Endothelial cell of umbilical vein (primary cell): ENCODE measurements around the gene MAP4K2. TPM values are rescaled to one million over a fixed set of nuclear protein-coding genes. Genes with fewer than 3 reads are reported as not detected.

Experiments
- BruUV-seq: library from RNA; stranded (reverse); fragments of 400-500 nt; replicated peaks from 2 replicates; lab custom pipeline; 2021; lab: Mats Ljungman, UMichigan
- CTCF ChIA-PET: fragments of 300-600, 350-600 bp; sonication (Branson Sonifier 250); formaldehyde crosslinking; loops from one replicate; lab custom pipeline; 2021; ENCODE audit warnings: antibody characterized with exemption, inconsistent platforms; lab: Charles Lee
- POLR2A ChIA-PET: fragments of 300-600, 350-600 bp; sonication (Branson Sonifier 250); formaldehyde crosslinking; loops from one replicate; lab custom pipeline; 2021; ENCODE audit warnings: antibody characterized with exemption, inconsistent platforms; lab: Charles Lee
- DNase-seq: peaks from one replicate; pipeline ENCODE4 v3.0.0-alpha.2; 2011; ENCODE audit warnings: low read depth, low spot score
- FAIRE-seq: peaks from 2 replicates; lab custom pipeline; 2011; peaks lifted over from hg19 to GRCh38; lab: Jason Lieb, UNC
- H2AFZ ChIP-seq: 2 replicates; pipeline ENCODE4 v1.6.0; 2012; ENCODE audit warnings: low read depth, low read length, control low read depth, inconsistent platforms
- H3K27ac ChIP-seq: 2 replicates; pipeline ENCODE4 v1.5.1; 2011; ENCODE audit warnings: low read depth, mild to moderate bottlenecking, control low read depth, low read length, moderate library complexity; ENCODE audit not compliant: insufficient read depth
- H3K27me3 ChIP-seq, 2 experiments: 2 replicates each; pipeline versions ENCODE4 v1.6.0 to v1.6.1; 2011; ENCODE audit warnings: low read length in 2 of 2, mixed read lengths in 1 of 2; ENCODE audit not compliant: control insufficient read depth in 2 of 2, insufficient read depth in 2 of 2
- H3K36me3 ChIP-seq, 2 experiments: 2 replicates in 1 of 2; 3 replicates in 1 of 2; pipeline ENCODE4 v1.5.1; 2011; ENCODE audit warnings: low read length in 2 of 2, mild to moderate bottlenecking in 1 of 2, moderate library complexity in 1 of 2; ENCODE audit not compliant: control insufficient read depth in 2 of 2, insufficient read depth in 2 of 2; ENCODE audit errors: extremely low read depth in 1 of 2
- H3K4me1 ChIP-seq: 3 replicates; pipeline ENCODE4 v1.5.1; 2011; ENCODE audit warnings: mild to moderate bottlenecking, low read length; ENCODE audit not compliant: control insufficient read depth, insufficient read depth; ENCODE audit errors: extremely low read depth
- H3K4me2 ChIP-seq: 2 replicates; pipeline ENCODE4 v1.6.1; 2011; ENCODE audit warnings: low read length, control low read depth, mixed read lengths; ENCODE audit not compliant: insufficient read depth
- H3K4me3 ChIP-seq, 3 experiments: fragments of 200-600 bp in 1 of 3; sonication (generic), shearing (Covaris generic) in 1 of 3; replicated peaks in 1 of 3; 2 replicates each; pipeline ENCODE4 v1.5.1; 2011 to 2016; ENCODE audit warnings: control low read depth in 3 of 3, low read length in 3 of 3, mild to moderate bottlenecking in 2 of 3, inconsistent platforms in 1 of 3, low read depth in 1 of 3, moderate library complexity in 1 of 3; ENCODE audit not compliant: insufficient read depth in 1 of 3
- H3K79me2 ChIP-seq: 2 replicates; pipeline ENCODE4 v1.6.0; 2012; ENCODE audit warnings: low read length, inconsistent platforms; ENCODE audit not compliant: control insufficient read depth, insufficient read depth
- H3K9ac ChIP-seq: replicated peaks from 2 replicates; pipeline ENCODE3; 2011; ENCODE audit warnings: low read length, control low read depth; ENCODE audit not compliant: insufficient read depth; ENCODE audit errors: extremely low read depth
- H3K9me1 ChIP-seq: replicated peaks from 3 replicates; pipeline ENCODE4 v1.6.0; 2011; ENCODE audit warnings: mild to moderate bottlenecking, low read length; ENCODE audit not compliant: control insufficient read depth, insufficient read depth; ENCODE audit errors: extremely low read depth
- H3K9me3 ChIP-seq: replicated peaks from 2 replicates; pipeline ENCODE4 v1.5.1; 2012; ENCODE audit warnings: low read length, inconsistent platforms; ENCODE audit not compliant: control insufficient read depth, insufficient read depth
- H4K20me1 ChIP-seq: replicated peaks from 2 replicates; pipeline ENCODE3; 2011; ENCODE audit warnings: mild to moderate bottlenecking, low read length; ENCODE audit not compliant: control insufficient read depth, insufficient read depth; ENCODE audit errors: extremely low read depth
- CTCF ChIP-seq, 2 donors: IDR thresholded peaks; 1 replicate in 1 of 2; 2 replicates in 1 of 2; pipeline ENCODE4 v1.5.1; 2011; ENCODE audit warnings: low read length in 2 of 2, mild to moderate bottlenecking in 2 of 2, moderate library complexity in 2 of 2, control low read depth in 1 of 2, inconsistent platforms in 1 of 2, low read depth in 1 of 2; ENCODE audit not compliant: insufficient read depth in 1 of 2; ENCODE audit errors: extremely low read depth in 1 of 2
- JUN ChIP-seq: IDR thresholded peaks from 2 replicates; pipeline ENCODE4 v1.6.1; 2011; ENCODE audit warnings: borderline replicate concordance, low read depth; ENCODE audit not compliant: insufficient read length, insufficient read depth
- POLR2A ChIP-seq: IDR thresholded peaks from 2 replicates; pipeline ENCODE4 v1.6.1; 2012; ENCODE audit warnings: low read depth, mild to moderate bottlenecking, control low read depth, low read length
- POLR2AphosphoS5 ChIP-seq: IDR thresholded peaks from 2 replicates; pipeline ENCODE4 v1.6.1; 2012; ENCODE audit warnings: low read depth, mild to moderate bottlenecking, control low read depth, low read length, moderate library complexity; ENCODE audit not compliant: insufficient read depth
- dilution Hi-C: fragments of 300-500 bp; cut with MboI; formaldehyde crosslinking; loops from one replicate; pipeline ENCODE4 v1.15.0; 2019; ENCODE audit warnings: low sequenced_read_pairs; ENCODE audit not compliant: extremely low pct_ligation_motif_present
- intact Hi-C: fragments of 100-400 bp; cut with micrococcal nuclease; formaldehyde crosslinking; loops from one replicate; pipeline ENCODE4 v1.10.0; 2022
- polyA plus RNA-seq, 4 experiments: library from polyadenylated mRNA; depleted of rRNA in 3 of 4; stranded (reverse) in 3 of 4; unstranded in 1 of 4; fragments of >200 nt; gene quantifications; 2 replicates each; pipeline versions ENCODE4 v1.2.1 to v1.2.3, GENCODE V29; 2011 to 2012; ENCODE audit warnings: missing spikeins in 1 of 4
- total RNA-seq: library from RNA; stranded (reverse); gene quantifications from 2 replicates; pipeline ENCODE4 v1.2.3, GENCODE V29; 2021

MAP4K2 gene
- total and polyA plus RNA-seq, 2 donors (not counting 3 experiments of a cell fraction or from before 2014, with no cell fraction given), result 43.3 to 44.0 TPM

DNA sequence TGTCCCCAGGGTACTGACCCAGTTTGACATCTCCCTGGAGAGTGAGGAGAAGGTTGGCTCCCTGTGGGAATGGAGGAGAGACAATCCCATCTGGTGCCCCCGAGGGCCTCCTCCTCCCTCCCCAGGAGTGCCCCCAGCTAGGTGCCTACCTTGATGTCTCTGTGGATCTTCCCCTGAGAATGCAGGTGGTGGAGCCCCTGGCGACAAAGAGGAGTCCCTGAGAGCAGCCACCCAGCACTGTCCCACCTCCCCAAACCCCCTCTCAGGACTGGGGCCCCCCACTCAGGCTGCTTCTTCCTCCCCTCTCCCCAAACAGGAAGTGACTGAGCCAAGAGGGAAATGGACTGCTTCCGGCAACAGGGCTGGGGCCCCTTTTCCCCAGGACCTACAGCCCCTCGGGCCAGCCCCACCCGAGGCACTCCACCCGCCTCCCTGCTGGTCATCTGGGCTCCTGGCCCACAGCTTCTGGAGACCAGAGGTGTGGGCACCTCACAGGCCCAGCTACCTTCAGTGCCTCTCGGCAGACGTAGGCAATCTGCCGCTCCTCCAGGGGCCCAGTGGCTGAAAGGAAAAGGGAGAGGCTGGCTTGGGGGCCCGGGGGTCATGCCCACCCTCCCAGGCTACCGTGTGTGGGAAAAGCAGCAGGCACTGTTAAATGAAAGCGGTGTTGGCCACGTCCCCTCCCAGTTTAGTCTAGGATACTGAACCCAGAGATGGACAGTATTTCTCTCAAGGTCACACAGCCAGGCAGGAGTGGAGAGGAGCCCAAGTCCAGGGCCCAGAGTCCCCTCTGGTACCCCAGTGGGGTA is 1.2 kb downstream of the MAP4K2 start:
- intact Hi-C loops (loop anchor here (1.0 to 2.0 kb wide), 4 partner anchors 9 to 43 kb away; partner anchors contain the start of genes CDC42BPG, MEN1 and SF1), dilution Hi-C loops (no loop called here)
- no peak for TF ChIP-seq JUN
- TF ChIP-seq POLR2AphosphoS5, result peak; percentile 86
- peak; percentile 51 for TF ChIP-seq POLR2A
- Histone ChIP-seq H3K9me3 (no peaks in the 10 kb centered on the region), H3K9ac (peak overlapping the region; percentile 46), H4K20me1 (no peaks in the 10 kb centered on the region), H3K36me3 (peaks cover 2 to 21% of the 10 kb centered on the region in 2 experiments), H3K79me2 (peaks cover 5% of the 10 kb centered on the region), H3K27ac (peak overlapping the region; percentile 74), H3K27me3 (no peaks in the 10 kb centered on the region), H3K4me1 (peaks cover 36% of the 10 kb centered on the region), H3K4me3 (peak overlapping the region; percentile 40 to 70 (median 43)), H2AFZ (no peak overlapping the region), H3K4me2 (peak overlapping the region; percentile 61), H3K9me1 (no peaks in the 10 kb centered on the region)
- FAIRE-seq (peak; percentile 77), DNase-seq (peak; percentile 69)
- ChIA-PET POLR2A (interaction anchor here (1.2 kb wide), 1 partner anchor 76 kb away, joined by 3 read pairs; no protein-coding TSS in a partner anchor), CTCF (interaction anchor here (1.6 to 3.6 kb wide), 2 partner anchors 14 to 43 kb away, joined by 4 to 32 read pairs; partner anchors contain the start of gene CDC42BPG)
- no TSS peak for BruUV-seq

DNA sequence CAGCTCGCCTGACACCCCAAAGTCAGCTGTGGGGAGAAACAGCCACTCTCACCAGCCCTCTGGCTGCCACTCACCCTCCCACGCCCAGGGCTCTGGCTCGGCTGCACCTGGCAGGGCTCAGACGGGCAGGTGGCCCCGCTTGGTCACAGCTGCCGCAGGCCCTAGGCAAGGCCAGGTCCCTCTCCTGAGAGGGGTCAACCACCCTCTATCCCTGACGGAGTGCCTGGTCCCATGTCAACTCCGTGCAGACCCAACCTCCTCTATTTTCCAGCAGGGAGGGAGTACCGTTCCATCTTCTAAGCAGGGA is 1.9 kb downstream of the MAP4K2 start:
- CTCF ChIA-PET, result interaction anchor here (1.6 to 3.6 kb wide), 2 partner anchors 13 to 43 kb away, joined by 4 to 32 read pairs; partner anchors contain the start of gene CDC42BPG

More for the DNA sequence above, 1.9 kb downstream of the MAP4K2 start:
- H3K4me2 ChIP-seq, result peak overlapping the region; percentile 61
- intact Hi-C loops (loop anchor here (2.0 kb wide), 1 partner anchor 14 kb away; no protein-coding TSS in a partner anchor), dilution Hi-C loops (no loop called here)
- no peak for TF ChIP-seq CTCF (IDR thresholded peaks at IDR 0.05; ENCODE audit: extremely low read depth in 1 of 2, insufficient read depth in 1 of 2, low read depth in 1 of 2, low read length in 2 of 2)
- TF ChIP-seq POLR2AphosphoS5, result no peak
- DNase-seq (no peak), FAIRE-seq (no peak)
- peak overlapping the region; percentile 74 for H3K27ac ChIP-seq
- no TSS peak for BruUV-seq
- no peak overlapping the region for H3K4me3 ChIP-seq
- peaks cover 36% of the 10 kb centered on the region for H3K4me1 ChIP-seq
- peaks cover 5% of the 10 kb centered on the region for H3K79me2 ChIP-seq
- no peak overlapping the region for H2AFZ ChIP-seq
- peaks cover 2 to 25% of the 10 kb centered on the region in 2 experiments for H3K36me3 ChIP-seq
- H4K20me1 ChIP-seq, result no peaks in the 10 kb centered on the region
- no peaks in the 10 kb centered on the region for H3K9me3 ChIP-seq
- H3K9me1 ChIP-seq, result no peaks in the 10 kb centered on the region
- H3K9ac ChIP-seq, result peak overlapping the region; percentile 6
- no peaks in the 10 kb centered on the region for H3K27me3 ChIP-seq
- POLR2A ChIA-PET, result interaction anchor here (1.2 kb wide), 1 partner anchor 77 kb away, joined by 3 read pairs; no protein-coding TSS in a partner anchor
